ENCODE data around the gene PRDM16.
"Not testable (repeated sequence)": the region's sequence is repeated elsewhere in the genome, so short reads cannot be mapped to it uniquely, and the experiment has no call there.

The PRDM16 gene

GRCh38 chr1:3156936-3157335 lies 87.9 kb downstream of the PRDM16 start:
- no peak for DNase-seq (ENCODE audit: extremely low read depth in 1 of 2, low read depth in 1 of 2)

- DNase-seq (ENCODE audit: extremely low read depth in 1 of 2, low read depth in 1 of 2) = no peak
These were observed 89.3 kb downstream of the PRDM16 start for GRCh38 chr1:3158347-3158746.

GRCh38 chr1:3159121-3159520 lies 90.1 kb downstream of the PRDM16 start:
- DNase-seq (ENCODE audit: extremely low read depth in 1 of 2, low read depth in 1 of 2) = no peak

- DNase-seq (ENCODE audit: extremely low read depth in 1 of 2, low read depth in 1 of 2) = no peak
These were observed 91.0 kb downstream of the PRDM16 start for GRCh38 chr1:3159996-3160395.

GRCh38 chr1:3160647-3161145 lies 91.7 kb downstream of the PRDM16 start:
- no peak for DNase-seq (ENCODE audit: extremely low read depth in 1 of 2, low read depth in 1 of 2)

- no peak for DNase-seq (ENCODE audit: extremely low read depth in 1 of 2, low read depth in 1 of 2)
These were observed 92.3 kb downstream of the PRDM16 start for GRCh38 chr1:3161176-3161840.

- DNase-seq (ENCODE audit: extremely low read depth in 1 of 2, low read depth in 1 of 2) = no peak
These were observed 93.4 kb downstream of the PRDM16 start for GRCh38 chr1:3162322-3162882.

DNA sequence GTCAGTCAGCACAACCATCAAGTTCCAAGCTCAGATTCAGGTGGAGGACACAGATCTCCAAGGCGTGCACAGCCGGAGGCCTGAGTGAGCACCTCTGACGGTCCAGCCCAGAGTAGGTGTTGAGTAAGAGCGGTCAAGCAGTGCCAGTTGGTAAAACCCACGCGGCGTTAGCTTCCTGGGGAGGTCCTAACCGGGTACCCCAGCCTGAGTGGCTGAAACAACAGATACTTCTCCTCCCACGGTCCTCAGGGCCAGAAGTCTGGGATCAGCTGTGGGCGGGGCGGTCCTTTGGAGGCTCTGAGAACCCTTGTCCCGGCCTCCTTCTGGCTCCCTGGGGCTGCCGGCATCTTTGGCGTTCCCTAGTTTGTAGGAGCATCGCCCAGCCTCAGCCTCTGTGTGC lies 94.4 kb downstream of the PRDM16 start:
- no peak for DNase-seq (ENCODE audit: extremely low read depth in 1 of 2, low read depth in 1 of 2)

- DNase-seq (ENCODE audit: extremely low read depth in 1 of 2, low read depth in 1 of 2) = no peak
These were observed 95.7 kb downstream of the PRDM16 start for GRCh38 chr1:3164671-3165070.

- not testable (repeated sequence) for DNase-seq (ENCODE audit: extremely low read depth in 1 of 2, low read depth in 1 of 2)
These were observed 96.2 kb downstream of the PRDM16 start for GRCh38 chr1:3165189-3165588.

DNA sequence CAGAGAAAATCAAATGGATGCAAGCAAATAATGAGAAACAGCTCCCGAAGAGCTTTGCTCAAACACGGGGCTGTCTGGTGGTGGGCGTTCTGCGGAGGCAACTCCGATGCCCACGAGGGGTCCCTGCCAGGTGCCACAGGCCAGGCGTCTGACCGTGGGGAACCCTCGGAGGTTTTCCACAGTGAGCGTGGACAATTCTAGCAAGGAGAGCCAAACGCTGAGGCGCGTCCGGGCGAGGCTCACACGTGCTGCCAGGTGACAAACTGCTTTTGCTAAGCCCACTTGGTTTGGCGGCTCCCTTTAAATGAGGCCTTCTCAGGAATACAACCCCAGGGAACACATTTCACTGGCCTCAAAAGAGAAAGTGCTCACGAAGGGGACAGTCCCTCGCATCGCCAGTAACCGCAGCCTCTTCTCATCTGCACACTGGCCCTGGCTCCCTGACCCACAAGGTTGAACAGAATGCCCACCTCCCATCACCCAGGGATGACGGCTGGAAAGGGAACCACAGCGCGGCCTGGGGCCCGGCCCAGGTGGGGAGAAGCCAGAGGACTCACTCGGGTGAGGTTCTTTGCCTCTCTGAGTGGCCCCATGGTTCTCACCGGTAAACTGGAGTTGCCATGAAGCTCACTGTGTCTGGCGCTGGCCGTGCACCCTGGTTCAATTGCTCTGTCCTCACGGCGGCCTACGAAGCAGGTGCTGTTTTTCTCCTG lies 97.4 kb downstream of the PRDM16 start:
- DNase-seq (ENCODE audit: extremely low read depth in 1 of 2, low read depth in 1 of 2) = no peak

- DNase-seq (ENCODE audit: extremely low read depth in 1 of 2, low read depth in 1 of 2) = no peak
These were observed 98.3 kb downstream of the PRDM16 start for GRCh38 chr1:3167255-3167654.

DNA sequence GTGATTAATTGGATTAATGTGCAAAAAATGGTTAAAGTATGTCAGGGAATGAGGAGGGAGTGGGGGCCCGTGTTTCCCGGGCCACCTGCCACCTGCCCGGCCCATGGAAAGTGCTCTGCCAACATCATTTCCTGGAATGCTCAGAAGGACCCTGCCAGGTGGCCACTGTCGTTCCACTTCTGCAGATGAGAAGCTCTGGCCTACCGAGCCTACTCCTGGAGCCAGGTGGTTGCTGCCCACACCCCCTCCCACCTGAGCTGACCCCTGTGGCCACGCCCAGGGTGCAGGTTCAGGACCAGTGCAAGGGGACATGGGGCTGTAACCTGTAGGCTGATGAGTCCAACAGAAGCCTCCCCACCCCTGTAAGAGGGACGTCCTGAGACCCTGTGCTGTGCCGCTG lies 99.7 kb downstream of the PRDM16 start:
- DNase-seq (ENCODE audit: extremely low read depth in 1 of 2, low read depth in 1 of 2) = no peak

- no peak for DNase-seq (ENCODE audit: extremely low read depth in 1 of 2, low read depth in 1 of 2)
These were observed 100.8 kb downstream of the PRDM16 start for GRCh38 chr1:3169665-3170356.

GRCh38 chr1:3170561-3171453 lies 101.8 kb downstream of the PRDM16 start:
- DNase-seq (ENCODE audit: extremely low read depth in 1 of 2, low read depth in 1 of 2) = no peak

- no peak for DNase-seq (ENCODE audit: extremely low read depth in 1 of 2, low read depth in 1 of 2)
These were observed 102.8 kb downstream of the PRDM16 start for GRCh38 chr1:3171761-3172160.

DNA sequence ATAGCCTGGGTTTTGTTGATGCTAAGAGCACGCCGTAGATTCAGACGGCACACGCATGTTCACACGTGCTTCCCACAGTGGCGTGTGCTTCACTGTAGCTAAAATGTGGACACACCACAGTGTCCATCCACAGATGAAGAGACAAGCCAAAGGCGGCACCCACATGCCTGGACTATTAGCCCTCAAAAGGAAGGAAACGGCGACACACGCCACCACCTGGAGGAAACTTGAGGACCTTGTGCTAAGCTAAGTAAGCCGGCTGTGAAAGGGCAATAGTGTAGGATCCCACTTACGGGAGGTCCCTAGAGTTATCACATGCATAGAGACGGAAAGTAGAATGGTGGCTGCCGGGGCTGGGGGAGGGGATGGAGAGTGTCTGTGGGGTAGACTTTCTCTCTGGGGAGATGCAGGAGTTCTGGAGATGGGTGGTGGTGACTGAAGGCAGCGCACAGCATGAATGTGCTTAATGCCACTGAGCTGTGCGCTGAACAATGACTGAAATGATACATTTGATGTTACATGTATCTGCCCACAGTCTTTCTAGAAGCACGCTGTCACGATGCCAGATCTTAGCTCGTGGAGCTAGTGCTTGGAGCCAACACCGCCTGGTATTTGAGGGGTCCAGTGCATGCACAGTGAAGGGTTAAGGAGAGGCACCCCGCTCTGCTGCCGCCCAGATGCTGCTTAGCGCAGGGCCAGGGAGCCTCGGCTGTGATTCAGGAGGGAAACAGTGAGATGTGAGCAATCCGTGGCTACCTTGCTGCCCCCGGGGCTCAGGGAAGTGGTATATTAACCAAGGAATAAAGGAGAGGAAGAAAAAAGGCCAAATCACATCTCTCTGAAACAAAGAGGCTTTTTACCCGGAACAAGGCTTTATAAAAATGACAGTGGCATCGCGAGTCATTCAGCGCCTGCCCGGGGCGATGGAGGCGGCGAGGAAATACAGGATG lies 103.7 kb downstream of the PRDM16 start:
- DNase-seq (ENCODE audit: extremely low read depth in 1 of 2, low read depth in 1 of 2) = no peak

DNA sequence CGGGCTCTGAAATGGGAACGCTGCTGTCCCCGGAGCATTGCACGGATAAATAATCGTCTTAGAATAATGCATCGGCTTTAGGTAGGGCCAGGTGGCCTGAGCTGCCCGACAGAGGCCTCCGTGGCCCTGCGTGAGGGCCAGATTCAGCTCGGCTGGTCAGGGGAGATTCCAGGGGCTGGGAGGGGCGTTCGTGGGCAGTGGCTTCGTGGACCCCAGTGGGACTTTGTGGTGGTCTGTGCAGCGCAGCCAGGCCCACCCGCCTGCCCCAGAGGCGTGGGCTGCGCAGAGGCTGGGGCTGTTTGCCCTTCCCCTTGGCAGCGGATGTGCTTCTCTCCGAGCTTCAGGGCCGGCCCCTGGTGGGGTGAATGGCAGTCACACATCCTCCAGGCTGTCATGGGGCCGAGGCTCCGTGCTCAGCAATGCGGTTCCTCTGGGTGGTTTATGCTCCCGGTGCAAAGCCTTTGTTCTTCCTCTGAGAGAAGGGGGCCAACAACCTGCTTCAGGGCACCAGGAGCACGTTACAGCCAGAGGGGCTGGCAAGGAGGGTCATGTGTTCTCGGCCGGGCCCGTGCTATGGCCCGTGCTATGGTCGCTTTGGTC lies 104.5 kb downstream of the PRDM16 start:
- DNase-seq (ENCODE audit: extremely low read depth in 1 of 2, low read depth in 1 of 2) = no peak

Measured in activated CD8-positive, alpha-beta memory T cell treated with anti-CD3 and anti-CD28 coated beads for 1 hour (primary cell).